ENCODE data around the gene DUSP7.
"Not testable (repeated sequence)": the region's sequence is repeated elsewhere in the genome, so short reads cannot be mapped to it uniquely, and the experiment has no call there.

Gene DUSP7

GRCh38 chr3:52046902-52047239 is 9.5 kb downstream of the DUSP7 start:
- no peak for DNase-seq (ENCODE audit: low read depth)

GRCh38 chr3:52046186-52046901 is 10.0 kb downstream of the DUSP7 start:
- DNase-seq (ENCODE audit: low read depth) = no peak

GRCh38 chr3:52044869-52045619 is 11.3 kb downstream of the DUSP7 start:
- DNase-seq (ENCODE audit: low read depth) = no peak

- DNase-seq (ENCODE audit: low read depth) = no peak
Observed at GRCh38 chr3:52043750-52044149, 12.6 kb downstream of the DUSP7 start.

- not testable (repeated sequence) for DNase-seq (ENCODE audit: low read depth)
Observed at GRCh38 chr3:52043039-52043438, 13.3 kb downstream of the DUSP7 start.

- DNase-seq (ENCODE audit: low read depth) = no peak
Observed at GRCh38 chr3:52041118-52041731, 15.1 kb downstream of the DUSP7 start.

GRCh38 chr3:52040600-52040999 is 15.8 kb downstream of the DUSP7 start:
- DNase-seq (ENCODE audit: low read depth) = no peak

- no peak for DNase-seq (ENCODE audit: low read depth)
Observed at GRCh38 chr3:52039846-52040245, 16.5 kb downstream of the DUSP7 start.

GRCh38 chr3:52039426-52039825 is 16.9 kb downstream of the DUSP7 start:
- DNase-seq (ENCODE audit: low read depth) = no peak

GRCh38 chr3:52038227-52038626 is 18.1 kb downstream of the DUSP7 start:
- no peak for DNase-seq (ENCODE audit: low read depth)

GRCh38 chr3:52037291-52037690 is 19.1 kb downstream of the DUSP7 start:
- no peak for DNase-seq (ENCODE audit: low read depth)

GRCh38 chr3:52036829-52037228 is 19.5 kb downstream of the DUSP7 start:
- no peak for DNase-seq (ENCODE audit: low read depth)

- no peak for DNase-seq (ENCODE audit: low read depth)
Observed at GRCh38 chr3:52036222-52036694, 20.1 kb downstream of the DUSP7 start.

- DNase-seq (ENCODE audit: low read depth) = no peak
Observed at GRCh38 chr3:52034651-52035050, 21.7 kb downstream of the DUSP7 start.

GRCh38 chr3:52034212-52034611 is 22.2 kb downstream of the DUSP7 start:
- DNase-seq (ENCODE audit: low read depth) = no peak

- not testable (repeated sequence) for DNase-seq (ENCODE audit: low read depth)
Observed at GRCh38 chr3:52033748-52034147, 22.6 kb downstream of the DUSP7 start.

GRCh38 chr3:52032702-52033408 is 23.5 kb downstream of the DUSP7 start:
- DNase-seq (ENCODE audit: low read depth) = no peak

- no peak for DNase-seq (ENCODE audit: low read depth)
Observed at GRCh38 chr3:52031896-52032295, 24.5 kb downstream of the DUSP7 start.

GRCh38 chr3:52030714-52031310 is 25.6 kb downstream of the DUSP7 start:
- no peak for DNase-seq (ENCODE audit: low read depth)

- no peak for DNase-seq (ENCODE audit: low read depth)
Observed at GRCh38 chr3:52029535-52029934, 26.8 kb downstream of the DUSP7 start.

GRCh38 chr3:52029053-52029452 is 27.3 kb downstream of the DUSP7 start:
- DNase-seq (ENCODE audit: low read depth) = no peak

- no peak for DNase-seq (ENCODE audit: low read depth)
Observed at GRCh38 chr3:52028572-52028971, 27.8 kb downstream of the DUSP7 start.
